T-helper 9 cell (primary cell): ENCODE data around the gene SLC2A1.

Experiments
- DNase-seq: peaks from one replicate; pipeline ENCODE4 v3.0.0-alpha.2; 2020

The SLC2A1 gene

DNA sequence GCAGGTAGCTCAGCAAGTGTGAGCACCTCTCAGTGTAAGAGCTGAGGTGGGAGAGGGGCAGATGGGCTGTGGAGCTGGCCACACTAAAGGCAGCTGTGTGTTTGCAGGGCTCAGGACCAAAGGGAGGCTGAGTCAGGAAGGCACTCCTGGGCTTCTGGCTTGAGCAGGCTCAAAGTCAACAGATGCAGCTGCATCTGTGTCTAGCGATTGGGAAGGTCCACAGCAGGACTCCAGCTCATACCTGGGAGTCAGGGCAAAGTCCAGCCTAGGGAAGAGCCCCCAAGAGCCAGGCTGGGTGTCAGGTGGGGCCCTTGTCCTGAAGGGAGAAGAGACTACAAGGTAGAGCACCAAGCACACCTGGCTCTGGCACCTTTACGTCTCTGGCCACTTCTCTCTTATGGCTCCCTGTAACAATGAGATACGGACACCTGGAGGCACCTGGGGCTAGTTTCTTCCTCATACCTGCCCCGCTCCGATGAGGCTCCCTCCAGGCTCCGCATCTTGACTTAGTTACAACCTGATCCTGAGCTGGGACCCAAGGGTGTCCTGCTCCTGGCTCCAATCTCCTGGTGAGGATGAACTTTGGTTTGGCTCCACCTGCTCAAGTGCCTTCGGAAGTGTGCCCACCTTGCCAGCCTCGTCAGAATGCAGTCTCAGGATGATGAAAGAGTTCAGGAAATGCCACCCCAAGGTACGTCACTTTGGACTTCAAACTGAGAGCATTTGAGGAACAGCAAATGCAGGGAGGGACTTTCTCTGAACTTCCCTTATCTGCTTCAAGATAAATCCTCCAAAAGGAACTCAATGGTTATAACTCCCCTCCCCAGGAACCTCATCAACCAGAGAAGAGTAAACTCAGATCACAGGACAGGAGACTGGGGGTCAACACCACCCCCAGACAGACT is 21.5 kb upstream of the SLC2A1 start:
- no peak for DNase-seq

DNA sequence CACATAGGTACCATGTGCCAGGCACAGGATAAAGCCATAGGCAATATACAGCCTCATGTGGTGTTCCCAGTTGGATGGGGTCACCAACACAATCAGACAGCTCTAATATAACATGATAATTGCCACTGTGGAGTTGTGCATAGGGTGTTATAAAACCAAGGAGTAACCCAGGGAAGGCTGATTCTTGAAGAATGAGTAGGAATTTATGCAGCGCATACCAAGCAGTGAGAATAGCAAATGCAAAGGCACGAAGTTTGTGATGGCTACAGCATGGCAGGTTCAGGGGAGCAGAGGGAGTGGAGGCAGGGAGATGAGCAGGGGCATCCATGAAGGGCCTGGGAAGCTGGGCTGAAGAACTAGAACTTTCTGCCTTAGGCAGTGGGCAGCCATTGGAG is 20.4 kb upstream of the SLC2A1 start:
- no peak for DNase-seq

DNA sequence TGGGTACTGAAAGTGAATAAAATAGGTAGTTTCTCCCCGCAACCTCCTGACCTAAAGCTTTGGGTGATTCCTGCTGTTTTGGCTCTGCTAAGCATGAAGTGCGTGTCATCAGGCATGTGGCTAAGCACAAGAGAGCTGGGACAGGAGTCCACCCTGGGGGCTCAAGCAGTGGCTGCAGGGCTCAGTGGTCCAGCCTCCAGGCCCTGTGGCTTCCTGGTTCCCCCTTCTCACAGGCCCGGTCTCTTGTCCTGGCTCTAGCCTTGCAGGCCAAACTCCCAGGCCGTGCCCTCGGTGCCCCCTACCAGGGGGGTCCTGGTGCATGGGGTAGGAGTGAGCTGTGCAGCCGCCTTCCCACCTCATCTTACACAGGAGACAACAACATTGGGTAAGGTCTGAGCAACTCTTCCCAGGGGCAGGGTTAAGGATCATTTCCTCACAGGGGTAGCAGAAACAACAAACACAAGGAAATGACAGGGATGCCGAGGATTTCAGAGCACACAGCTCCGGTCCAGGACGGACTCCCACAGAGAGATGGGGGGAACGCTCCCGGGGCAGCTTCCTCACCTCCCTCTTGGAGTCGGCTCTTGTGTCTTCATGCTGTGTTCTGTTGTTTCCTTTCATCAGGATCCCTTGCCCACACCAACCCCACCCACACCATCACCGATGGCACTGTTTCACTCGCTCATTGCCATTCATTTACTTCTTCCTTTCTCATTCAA is 19.8 kb upstream of the SLC2A1 start:
- DNase-seq: no peak

DNA sequence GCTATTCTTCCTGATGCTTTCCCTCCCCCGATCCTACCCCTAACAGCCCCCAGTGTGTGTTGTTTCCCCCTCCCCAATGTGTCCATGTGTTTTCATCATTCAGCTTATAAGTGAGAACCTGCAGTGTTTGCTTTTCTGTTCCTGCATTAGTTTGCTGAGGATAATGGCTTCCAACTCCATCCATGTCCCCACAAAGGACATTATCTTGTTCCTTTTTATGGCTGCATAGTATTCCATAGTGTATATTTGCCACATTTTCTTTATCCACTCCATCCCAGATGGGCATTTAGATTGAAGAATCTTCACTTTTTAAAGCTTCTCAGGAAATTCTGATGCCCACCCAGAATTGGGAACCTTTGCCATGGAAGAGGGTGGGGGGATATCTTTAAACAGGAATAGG is 19.0 kb upstream of the SLC2A1 start:
- DNase-seq: no peak

DNA sequence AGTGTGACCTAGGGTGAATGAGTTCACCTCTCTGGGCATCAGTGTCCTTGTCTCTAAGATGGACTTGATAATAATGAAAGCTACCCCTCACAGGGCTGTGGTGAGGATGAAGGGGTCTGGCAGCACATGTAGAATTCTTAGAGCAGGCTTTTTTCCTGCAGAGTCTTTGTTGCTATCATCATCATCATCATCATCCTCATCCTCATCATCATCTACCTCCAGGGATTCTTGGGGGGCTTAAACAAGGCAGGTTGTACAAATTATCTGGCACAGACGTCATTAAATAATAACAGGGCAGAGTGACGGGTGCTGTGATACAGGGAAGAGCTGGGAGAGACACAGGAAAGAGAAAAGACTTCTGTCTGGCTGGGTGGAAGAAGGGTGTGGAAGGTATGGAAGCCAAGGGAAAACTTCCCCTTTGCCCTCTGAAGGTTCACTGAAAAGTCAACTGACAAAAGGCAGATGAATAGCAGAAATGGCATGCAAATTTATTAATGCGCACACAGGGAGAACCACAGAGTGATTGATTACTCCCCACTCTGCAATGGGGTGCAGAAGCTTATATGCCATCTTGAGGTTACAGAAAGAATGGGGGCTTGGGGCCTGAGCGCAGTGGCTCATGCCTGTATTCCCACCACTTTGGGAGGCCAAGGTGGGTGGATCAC is 17.0 kb upstream of the SLC2A1 start:
- DNase-seq: no peak

DNA sequence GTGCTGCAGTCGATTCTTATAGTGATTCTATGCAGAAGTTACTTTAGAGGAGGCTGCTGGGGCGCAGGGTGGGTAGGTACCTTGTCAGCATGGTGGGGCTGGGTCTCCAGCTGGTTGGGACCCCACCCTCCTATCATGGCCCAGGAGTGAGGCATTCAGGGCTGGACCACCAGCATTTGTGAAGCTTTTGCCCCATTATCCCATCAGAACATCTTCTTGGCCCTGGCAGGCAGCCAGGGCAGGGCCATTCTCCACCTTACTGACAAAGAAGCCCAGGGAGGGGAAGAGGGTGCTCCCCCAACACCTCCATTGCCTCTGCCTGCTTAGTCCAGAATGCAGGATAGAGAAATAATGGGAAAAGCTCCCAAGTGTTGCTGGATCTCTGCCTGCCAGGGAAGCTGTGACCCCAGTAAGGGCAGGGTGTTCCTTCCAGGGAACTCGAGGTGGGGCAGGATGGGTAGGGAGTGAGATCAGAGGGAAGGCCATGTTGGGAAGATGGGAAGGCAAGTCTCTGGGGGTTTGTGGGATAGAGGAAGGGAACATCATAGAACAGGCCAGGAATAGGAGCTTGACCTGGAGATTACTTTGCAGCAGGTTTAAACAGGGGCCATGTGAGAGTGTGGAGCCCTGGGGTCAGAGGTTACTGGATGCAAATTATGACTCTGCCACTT is 16.2 kb upstream of the SLC2A1 start:
- DNase-seq: no peak

DNA sequence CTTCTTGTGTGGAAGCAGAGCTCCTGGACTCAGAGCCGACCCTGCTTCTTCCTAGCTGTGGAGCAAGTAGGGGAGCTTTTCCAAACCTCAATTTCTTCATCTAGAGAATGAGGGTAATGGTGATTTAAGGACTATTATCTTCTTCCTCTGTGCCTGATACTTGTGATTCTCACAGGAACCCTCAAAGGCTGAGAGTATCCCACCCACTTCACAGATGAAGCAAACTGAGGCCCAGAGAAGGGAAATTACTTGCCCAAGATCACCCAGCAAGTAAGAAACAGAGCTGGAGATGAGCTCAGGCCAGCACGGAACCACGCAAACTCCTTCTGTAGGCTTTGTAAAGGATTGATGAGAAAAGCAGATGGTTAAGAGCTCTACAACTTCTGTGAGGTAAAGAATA is 15.1 kb upstream of the SLC2A1 start:
- DNase-seq: no peak

DNA sequence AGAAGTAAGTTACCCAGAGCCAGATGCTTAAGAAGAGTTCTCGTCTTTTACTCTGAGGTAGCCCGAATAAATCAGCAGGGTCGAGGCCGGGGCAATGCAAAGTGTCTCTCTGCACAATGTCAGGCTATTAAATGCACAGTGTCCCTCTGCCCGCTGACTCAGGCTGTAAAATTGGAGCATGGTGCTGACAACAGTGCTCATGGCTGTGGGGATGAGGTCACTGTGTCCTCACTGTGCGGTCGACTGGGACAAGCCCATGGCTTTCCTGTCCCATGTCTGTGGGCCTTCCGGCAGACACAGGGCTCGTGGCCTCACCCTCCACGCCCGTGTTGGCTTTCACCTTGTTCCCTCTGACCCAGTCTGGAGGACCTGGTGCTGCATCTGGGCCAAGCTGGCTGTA is 14.6 kb upstream of the SLC2A1 start:
- no peak for DNase-seq

DNA sequence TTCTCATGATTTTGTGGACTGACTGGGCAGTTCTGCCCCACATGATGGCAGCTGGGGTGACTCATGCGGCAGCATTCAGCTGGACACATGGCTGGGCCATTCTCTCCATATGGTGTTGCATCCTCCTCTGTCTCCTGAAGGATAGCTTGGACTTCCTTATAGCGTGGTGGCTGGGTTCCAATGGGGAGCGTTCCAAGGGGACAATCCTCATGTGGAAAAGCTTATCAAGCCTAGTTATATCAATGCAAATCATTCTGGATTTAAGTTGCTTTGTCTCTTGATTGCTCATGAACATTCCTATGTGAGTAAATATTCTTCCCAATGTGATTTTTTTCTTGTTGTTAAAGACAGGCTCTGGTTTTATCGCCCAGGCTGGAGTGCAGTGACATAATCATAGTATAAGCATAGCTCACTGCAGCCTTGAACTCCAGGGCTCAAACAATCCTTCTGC is 13.2 kb upstream of the SLC2A1 start:
- DNase-seq: no peak

DNA sequence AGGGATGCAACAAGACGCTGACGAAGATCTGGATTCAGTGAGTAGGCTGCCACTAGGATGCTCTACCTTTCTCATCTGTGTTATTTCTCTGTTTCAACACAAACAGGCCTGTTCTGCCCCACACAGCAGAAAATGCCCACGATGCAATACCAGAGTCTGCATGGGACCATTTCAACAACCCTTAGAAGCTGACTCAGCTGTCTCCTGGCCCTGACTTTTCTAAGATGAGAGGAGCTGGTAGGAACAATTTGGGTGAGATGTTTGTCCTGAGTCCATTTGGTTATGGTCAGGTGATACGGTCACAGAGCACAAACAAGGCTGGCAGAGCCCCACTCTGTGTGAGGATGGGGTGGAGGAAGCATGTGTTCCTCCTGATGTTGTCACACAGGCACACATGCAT is 11.5 kb upstream of the SLC2A1 start:
- no peak for DNase-seq

DNA sequence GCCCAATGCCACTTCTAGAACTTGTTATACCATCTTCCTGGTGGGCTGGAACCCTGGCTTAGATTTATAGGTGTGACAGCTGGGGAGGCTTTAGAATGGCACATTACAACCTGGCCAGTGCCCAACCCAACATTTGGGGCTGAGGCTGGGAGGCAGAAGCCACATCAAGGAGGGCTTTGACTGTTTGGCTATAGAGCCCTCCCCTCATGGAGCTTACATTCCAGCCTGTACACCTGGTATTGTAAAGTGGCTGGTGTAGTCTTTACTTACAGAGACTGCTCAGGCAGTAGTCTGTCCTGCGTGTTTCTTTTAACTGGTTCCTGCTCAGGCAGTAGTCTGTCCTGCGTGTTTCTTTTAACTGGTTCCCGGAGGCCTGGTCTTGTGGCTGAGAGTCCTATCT is 10.0 kb upstream of the SLC2A1 start:
- DNase-seq: no peak

DNA sequence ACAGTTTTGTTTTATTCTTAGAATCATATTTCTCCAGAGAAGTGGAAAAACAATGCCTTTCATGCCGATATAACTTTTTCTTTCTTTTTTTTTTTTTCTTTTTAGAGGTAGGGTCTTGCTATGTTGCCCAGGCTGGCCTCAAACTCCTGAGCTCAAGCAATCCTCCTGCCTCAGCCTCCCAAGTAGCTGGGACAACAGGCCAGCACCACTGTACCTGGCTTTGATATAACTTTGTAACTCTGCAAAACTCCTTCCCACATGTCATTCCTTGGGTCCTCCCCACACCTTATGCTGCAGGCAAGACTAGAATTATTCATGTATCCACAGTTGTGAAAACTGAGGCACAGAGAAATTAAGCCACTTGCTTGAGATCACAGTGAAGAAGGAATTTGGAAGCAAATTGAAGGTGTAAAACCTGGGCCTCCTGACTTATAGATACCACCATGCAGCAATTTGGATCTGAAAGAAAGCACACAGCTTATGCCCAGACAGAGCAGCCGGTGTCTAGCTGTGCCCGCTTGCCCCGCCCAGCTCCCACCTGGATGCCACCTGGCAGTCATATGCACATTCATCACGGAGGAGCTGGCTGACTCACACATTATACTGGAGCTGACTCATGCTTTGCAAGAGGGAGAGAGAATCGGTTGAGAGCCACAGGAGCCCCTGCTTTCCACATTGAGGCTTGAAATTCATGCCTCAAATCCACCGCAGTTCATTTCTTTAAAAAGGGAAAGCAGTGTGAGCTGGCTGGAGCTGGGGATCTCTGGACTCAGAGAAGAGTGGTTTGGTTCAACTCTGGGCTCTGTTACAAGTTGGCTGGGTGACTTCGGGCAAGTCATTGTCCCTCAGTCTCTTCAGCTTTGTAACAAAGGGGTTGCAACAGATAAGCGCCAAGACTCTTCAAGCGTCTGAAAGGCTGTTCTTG is 8.3 kb upstream of the SLC2A1 start:
- DNase-seq: no peak

DNA sequence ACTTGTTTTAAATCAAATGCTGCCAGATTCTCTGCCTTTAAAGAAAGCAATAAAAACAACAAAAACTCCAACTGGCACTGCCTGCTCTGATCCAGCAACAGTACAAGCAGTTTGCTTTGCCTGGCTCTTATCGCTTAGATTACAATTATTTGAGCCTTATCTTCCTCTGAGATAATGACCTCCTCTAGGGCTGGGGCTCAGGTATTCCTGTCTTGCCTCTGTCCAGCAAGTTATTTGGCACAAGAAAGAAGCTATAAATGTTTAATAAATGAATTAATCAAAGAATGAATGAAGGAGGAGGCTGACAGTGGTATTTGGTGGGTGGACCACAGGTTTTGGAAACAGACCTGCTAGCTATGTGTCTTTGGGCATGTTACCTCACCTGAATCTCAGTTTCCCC is 6.7 kb upstream of the SLC2A1 start:
- no peak for DNase-seq

DNA sequence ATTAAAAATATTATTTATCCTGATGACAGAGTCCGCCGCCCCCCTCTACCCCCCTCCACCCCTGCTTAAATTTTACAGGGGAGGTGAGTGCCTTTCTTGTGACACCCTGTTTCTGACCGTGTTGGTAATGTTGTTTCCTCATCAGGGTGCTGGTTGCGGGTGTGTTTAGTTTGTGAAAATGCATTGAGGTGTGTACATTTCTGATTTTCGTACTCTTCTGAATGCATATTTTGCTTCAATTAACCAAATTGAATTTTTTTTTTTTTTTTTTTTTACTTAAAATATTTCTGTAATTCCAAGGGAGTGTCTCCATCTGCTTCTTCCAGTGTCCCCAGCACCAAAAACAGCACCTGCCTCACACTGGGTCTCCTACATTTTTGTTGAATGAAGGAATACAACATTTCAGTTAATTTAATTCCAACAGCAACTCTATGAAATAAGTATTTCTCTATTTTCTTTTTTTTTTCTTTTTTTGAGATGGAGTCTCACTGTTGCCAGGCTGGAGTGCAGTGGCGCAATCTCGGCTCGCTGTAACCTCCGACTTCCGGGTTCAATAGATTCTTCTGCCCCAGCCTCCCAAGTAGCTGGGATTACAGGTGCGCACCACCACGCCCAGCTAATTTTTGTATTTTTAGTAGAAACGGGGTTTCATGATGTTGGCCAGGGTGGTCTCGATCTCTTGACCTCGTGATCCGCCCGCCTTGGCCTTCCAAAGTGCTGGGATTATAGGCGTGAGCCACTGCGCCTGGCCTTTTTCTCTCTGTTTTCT is 5.6 kb upstream of the SLC2A1 start:
- DNase-seq: no peak

DNA sequence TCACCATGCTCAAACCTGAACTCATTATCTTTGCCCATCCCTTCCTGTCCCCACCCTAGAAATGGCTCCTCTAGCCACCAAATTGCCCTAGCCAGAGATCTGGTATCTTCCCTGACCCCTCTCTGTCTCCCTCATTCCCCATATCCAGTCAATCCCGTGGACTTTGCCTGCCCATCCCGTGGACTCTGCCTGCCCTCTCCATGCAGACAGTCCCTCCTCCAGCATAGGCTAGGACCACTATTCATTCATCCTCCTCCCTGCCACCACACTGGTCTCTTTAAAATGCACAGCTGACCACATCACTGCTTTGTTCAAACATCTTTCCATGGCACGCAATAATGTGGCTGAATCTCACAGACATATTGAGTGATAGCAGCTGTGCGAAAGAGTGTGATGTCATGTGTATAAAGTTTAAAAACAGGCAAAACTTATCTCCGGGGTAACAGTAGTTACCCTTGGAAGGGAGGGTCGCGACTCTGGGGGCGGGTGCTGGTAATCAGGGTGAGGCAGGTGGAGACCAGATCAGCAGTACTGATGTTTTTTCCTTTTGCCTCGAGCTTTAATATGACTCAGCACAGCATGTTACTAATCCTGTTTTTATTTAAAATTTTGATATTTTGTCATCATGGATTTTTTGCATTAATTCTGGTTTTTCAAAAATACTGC is 4.8 kb upstream of the SLC2A1 start:
- DNase-seq: no peak

DNA sequence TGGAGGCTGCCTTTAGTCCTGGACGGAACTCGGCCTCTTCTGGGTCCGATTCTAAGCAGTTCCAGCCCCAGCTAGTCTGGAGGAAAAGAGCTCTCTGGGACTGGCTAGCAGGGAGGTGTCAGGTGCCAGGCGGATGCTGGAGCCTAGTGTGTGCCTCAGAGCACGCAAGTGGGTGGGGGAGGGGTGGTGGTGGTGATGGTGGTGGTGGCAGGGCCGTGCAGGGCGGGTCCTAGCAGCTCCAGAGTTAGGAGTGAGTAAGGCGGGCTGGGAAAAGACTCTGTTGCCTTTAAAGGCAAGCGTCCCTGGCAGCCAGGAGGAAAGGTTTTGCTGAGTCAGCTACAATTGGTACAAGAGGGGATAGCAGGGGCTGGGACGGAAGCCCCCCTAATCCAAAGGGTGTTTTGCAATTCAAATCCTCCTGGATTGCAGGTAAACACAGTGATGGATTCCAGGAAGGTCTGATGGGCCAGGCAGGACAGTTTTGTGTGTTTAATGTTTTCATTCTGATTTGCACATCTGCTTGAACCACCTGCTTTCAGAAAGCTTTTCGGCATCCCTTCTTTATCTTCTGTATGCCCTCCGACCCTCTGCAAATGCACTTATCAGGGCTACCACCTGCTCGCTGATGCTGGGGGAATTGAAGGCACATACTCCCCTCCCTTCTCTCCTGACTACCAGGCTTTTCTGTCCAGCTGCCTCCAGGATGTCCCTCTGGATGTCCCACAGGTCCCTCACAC is 4.1 kb upstream of the SLC2A1 start:
- no peak for DNase-seq

DNA sequence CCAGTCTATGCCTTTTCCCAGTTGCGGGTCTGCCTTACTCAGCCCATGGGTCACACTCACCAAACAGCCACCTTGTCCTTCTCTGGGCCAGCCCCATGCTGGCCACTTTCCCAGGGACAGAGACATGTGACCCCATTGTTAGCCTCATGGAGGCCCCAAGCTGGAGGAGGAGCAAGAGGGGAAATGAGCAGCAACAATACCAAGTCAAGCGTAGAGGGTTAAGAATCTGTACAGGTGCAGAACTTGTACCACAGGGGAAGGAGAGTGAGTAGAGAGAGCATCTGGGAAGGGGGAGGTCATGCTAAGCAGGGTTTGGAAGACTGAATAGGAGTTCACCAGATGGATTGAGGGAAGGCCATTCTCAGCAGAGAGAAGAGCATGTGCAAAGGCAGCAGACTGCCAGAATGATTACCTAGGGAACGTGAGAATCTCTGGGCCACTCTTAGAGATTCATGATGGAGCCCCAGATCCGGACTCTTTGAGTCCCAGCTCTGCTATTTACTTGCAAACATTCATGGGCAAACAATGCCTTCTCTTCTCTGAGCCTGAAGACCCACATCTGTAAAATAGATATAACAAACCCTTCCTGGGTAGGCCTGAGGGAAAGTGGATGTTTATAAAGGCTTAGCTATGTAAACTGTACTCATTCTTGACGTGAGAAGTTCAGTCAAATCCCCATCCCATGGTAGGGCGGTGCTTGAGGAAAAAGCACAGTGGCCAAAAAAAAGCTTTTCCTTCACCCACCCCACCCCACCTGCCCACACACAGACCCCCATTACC is 2.8 kb upstream of the SLC2A1 start:
- DNase-seq: no peak

DNA sequence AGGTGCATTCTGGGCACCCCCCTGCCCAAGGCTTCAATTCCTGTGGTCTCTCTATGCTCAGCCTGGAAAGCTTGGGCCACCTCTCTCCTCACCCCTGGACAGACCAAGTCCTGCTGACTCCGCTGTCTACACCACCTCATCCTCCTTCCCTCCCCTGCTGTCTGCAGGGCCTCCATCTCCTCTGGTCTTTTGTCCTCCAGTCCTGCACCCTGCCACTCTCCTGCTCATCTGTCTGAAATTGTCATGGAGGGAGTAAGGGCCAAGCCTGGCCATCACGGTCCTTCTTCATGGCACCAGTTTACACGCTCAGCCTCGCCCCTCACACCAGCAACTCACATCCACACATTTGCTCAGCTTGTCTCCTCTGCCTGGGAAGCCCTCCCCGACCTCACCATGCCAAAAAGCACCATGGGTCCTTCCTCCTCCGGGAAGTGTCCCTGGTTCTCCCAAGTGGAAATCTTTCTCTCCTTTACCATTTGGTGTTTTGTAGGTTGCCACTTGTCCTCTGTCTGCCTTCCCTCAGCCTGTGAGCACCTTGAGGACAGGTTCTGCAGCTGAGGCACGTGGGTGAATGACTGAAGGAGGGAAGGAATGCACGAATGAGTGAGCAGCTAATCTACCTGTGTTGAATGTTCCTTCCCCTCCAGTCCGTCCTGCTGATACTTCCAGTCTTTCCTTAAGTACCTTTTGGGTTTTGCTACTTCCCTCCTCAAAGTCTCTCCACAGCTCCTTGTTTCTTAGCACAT is 2.1 kb upstream of the SLC2A1 start:
- no peak for DNase-seq

DNA sequence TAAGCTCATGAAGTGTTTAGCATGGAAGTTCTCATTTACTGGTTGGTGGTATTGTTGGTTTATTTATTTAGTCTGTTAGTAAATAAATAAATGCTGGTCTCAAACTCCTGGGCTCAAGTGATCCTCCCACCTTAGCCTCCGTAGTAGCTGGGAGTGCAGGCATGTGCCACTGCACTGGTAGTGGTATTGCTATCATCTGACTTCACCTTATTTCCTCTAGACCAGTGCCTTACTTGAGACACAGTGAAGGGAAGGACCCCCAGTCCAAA is 1.4 kb upstream of the SLC2A1 start:
- no peak for DNase-seq
